Memory B cell (primary cell): ENCODE measurements around the gene MLF2.

Experiments used
- ATAC-seq: fragments of 150-1000 bp; cut with Tn5 transposase; 2 replicates; pipeline ENCODE4 v1.10.0; 2021; ENCODE audit warnings: low read depth, mild to moderate bottlenecking, moderate library complexity
- DNase-seq, 2 donors: peaks; one replicate each; pipeline ENCODE4 v3.0.0; 2022; ENCODE audit warnings: low spot score in 2 of 2
- H3K27ac Mint-ChIP-seq: one replicate; pipeline ENCODE4 v1.8.0; 2022; ENCODE audit warnings: mild to moderate bottlenecking, moderate library complexity, mixed read lengths
- H3K27me3 Mint-ChIP-seq: one replicate; pipeline ENCODE4 v1.8.0; 2022; ENCODE audit warnings: mixed read lengths
- H3K36me3 Mint-ChIP-seq: one replicate; pipeline ENCODE4 v1.8.0; 2022; ENCODE audit warnings: mild to moderate bottlenecking, mixed read lengths
- H3K4me1 Mint-ChIP-seq: one replicate; pipeline ENCODE4 v1.8.0; 2022; ENCODE audit warnings: mixed read lengths
- H3K4me3 Mint-ChIP-seq: one replicate; pipeline ENCODE4 v1.8.0; 2022; ENCODE audit warnings: mild to moderate bottlenecking, moderate library complexity, mixed read lengths
- H3K9me3 Mint-ChIP-seq: one replicate; pipeline ENCODE4 v1.8.0; 2022; ENCODE audit warnings: mixed read lengths

MLF2 gene, protein sequence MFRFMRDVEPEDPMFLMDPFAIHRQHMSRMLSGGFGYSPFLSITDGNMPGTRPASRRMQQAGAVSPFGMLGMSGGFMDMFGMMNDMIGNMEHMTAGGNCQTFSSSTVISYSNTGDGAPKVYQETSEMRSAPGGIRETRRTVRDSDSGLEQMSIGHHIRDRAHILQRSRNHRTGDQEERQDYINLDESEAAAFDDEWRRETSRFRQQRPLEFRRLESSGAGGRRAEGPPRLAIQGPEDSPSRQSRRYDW

DNA sequence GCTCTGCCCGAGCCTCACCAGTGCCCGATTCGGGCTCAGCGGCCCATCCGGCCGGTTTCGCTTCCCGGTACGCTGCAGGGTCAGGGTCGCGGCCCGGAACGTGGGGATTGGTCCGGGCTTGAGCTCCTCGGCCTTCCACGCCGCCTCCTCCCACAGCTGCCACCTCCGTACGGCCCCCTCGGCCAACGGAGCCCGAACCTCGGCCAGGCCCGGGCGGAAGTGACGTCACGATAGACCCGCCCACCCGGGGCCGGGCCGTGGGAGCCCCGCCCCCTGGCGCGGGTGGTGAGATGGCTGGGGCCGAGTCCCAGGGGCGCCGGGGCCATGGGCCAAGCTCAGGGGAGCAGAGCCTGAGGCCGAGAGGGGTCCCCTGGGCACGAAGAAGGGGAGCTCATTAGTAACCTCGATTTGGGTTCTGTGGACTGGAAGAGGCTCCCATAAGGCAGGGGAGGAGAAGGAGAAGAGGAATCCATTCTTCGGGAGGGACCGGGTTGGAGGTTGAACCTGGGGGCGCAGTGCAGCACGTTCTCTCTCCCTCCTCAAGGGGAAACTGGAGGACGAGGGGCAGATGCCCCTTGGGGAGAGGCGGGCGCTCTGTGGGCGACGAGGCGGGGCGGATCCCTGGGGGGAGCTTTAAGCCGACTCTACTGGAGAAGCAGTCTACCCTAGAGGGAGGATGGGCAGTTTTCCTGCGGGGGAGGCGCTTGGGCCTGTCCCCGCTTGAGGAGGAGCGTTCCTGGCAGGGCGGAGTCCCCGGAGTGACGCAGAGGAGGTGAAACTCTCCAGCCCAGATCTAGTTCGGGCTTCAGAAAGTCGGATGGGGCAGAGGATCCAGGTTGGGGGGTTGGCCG, at the start of gene MLF2:
Gene MLF2, minus strand, starts transcription at position 221 of the 851 bp plus-strand sequence. CDS start 807 bp downstream, outside the sequence.
- Mint-ChIP-seq H3K36me3 (peaks cover 12% of the 10 kb centered on the region), H3K9me3 (no peaks in the 10 kb centered on the region), H3K27ac (peak within 1 kb of the TSS; percentile 96), H3K4me3 (peak within 1 kb of the TSS; percentile 95), H3K27me3 (peaks cover 2% of the 10 kb centered on the region), H3K4me1 (peaks cover 14% of the 10 kb centered on the region)
- peak; percentile 86 for ATAC-seq
- DNase-seq, result peak; percentile 96 to 98

DNA sequence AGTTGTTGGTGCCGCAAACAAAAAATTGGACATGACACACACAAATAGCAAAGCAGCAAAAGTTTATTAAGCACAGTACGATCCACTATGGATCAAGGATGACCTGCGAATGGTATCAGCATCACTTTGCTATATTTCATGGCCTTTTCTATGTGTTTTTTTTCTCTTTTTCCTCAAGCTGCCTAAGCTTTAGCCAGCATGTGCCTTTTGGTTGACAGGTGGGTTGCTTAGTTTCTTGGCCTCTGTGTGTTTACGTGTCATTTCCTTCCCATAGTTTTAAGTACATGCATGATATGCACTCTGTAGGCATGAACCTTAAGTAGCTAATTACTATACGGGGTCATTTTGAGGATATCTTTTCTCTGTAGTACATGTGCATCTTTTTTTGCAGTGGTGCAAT, 46.2 kb upstream of the MLF2 start:
- Mint-ChIP-seq H3K9me3 (no peaks in the 10 kb centered on the region), H3K27ac (no peak overlapping the region), H3K4me1 (no peaks in the 10 kb centered on the region), H3K4me3 (no peak overlapping the region), H3K27me3 (peaks cover 8% of the 10 kb centered on the region), H3K36me3 (no peaks in the 10 kb centered on the region)
- DNase-seq (no peak), ATAC-seq (no peak)

DNA sequence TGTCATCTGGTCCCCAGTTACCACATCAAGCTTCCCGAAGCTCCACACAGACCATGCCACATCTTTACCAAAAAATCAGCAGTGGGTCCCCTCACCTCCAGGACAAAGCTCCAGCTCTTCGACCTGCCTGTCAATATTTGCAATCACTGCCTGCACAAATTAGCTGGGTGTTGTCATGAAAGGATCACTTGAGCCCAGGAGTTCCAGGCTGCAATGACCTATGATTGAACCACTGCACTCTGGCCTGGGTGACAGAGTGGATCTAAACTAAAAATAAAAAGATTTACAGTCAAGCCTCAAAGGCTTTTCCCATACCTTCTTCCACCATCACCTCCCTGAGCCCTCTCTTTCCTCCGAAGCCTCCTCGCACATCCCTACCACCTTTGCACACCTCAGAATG, 43.6 kb upstream of the MLF2 start:
- Mint-ChIP-seq H3K9me3 (no peaks in the 10 kb centered on the region), H3K36me3 (no peaks in the 10 kb centered on the region), H3K4me3 (no peak overlapping the region), H3K27me3 (peaks cover 10% of the 10 kb centered on the region), H3K4me1 (peaks cover 10% of the 10 kb centered on the region), H3K27ac (no peak overlapping the region)
- ATAC-seq (no peak), DNase-seq (no peak)

- DNase-seq, result no peak
- ATAC-seq, result no peak
- Mint-ChIP-seq H3K27me3 (peaks cover 10% of the 10 kb centered on the region), H3K4me1 (peaks cover 10% of the 10 kb centered on the region), H3K36me3 (no peaks in the 10 kb centered on the region), H3K4me3 (no peak overlapping the region), H3K27ac (no peak overlapping the region), H3K9me3 (no peaks in the 10 kb centered on the region)
Measured at GRCh38 chr12:6795088-6795487, 42.1 kb upstream of the MLF2 start.

GRCh38 chr12:6792522-6793201, 39.7 kb upstream of the MLF2 start:
- ATAC-seq (peak; percentile 88), DNase-seq (no peak)
- H3K4me3 Mint-ChIP-seq, result no peak overlapping the region
- H3K27ac Mint-ChIP-seq, result no peak overlapping the region
- peaks cover 10% of the 10 kb centered on the region for H3K4me1 Mint-ChIP-seq
- H3K27me3 Mint-ChIP-seq, result peaks cover 10% of the 10 kb centered on the region
- no peaks in the 10 kb centered on the region for H3K9me3 Mint-ChIP-seq
- H3K36me3 Mint-ChIP-seq, result no peaks in the 10 kb centered on the region

GRCh38 chr12:6791931-6792520, 39.1 kb upstream of the MLF2 start:
- no peaks in the 10 kb centered on the region for H3K36me3 Mint-ChIP-seq
- peaks cover 10% of the 10 kb centered on the region for H3K4me1 Mint-ChIP-seq
- no peaks in the 10 kb centered on the region for H3K9me3 Mint-ChIP-seq
- peaks cover 9% of the 10 kb centered on the region for H3K27me3 Mint-ChIP-seq
- no peak overlapping the region for H3K4me3 Mint-ChIP-seq
- H3K27ac Mint-ChIP-seq, result no peak overlapping the region
- ATAC-seq (no peak), DNase-seq (no peak)

GRCh38 chr12:6790496-6791150, 37.7 kb upstream of the MLF2 start:
- Mint-ChIP-seq H3K4me1 (peaks cover 10% of the 10 kb centered on the region), H3K9me3 (no peaks in the 10 kb centered on the region), H3K27me3 (peaks cover 1% of the 10 kb centered on the region), H3K4me3 (no peak overlapping the region), H3K27ac (no peak overlapping the region), H3K36me3 (no peaks in the 10 kb centered on the region)
- DNase-seq (no peak), ATAC-seq (no peak)

GRCh38 chr12:6788972-6789924, 36.3 kb upstream of the MLF2 start, which contains the start of gene CD4:
CD4 (plus strand) TSS chr12:6789528; CDS start chr12:6800139, 10,611 bp downstream.
- no peak within 1 kb of the TSS for H3K27ac Mint-ChIP-seq

DNA sequence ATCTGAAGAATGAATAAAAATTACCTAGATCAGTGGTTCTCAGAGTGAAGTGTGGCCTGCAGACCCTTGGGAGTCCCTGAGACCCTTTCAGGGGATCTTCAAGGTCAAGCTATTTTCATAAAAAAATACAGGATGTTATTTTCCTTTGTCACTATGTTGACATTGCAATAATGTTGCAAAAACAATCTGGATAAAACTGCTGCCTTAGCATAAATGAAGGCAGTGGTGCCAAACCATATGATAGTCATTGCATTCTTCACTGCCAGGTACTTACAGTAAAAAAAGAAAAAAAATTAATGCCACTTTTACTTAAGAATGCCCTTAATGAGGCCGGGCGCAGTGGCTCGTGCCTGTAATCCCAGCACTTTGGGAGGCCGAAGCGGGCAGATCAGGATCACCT, 34.4 kb upstream of the MLF2 start:
- ATAC-seq, result no peak
- no peak overlapping the region for H3K27ac Mint-ChIP-seq
- no peaks in the 10 kb centered on the region for H3K27me3 Mint-ChIP-seq
- H3K4me3 Mint-ChIP-seq, result no peak overlapping the region
- H3K4me1 Mint-ChIP-seq, result peaks cover 2% of the 10 kb centered on the region
- no peak for DNase-seq
- H3K9me3 Mint-ChIP-seq, result no peaks in the 10 kb centered on the region
- H3K36me3 Mint-ChIP-seq, result no peaks in the 10 kb centered on the region

More at GRCh38 chr12:6788972-6789924, 36.3 kb upstream of the MLF2 start, which contains the start of gene CD4:
- DNase-seq (no peak), ATAC-seq (no peak)
- Mint-ChIP-seq H3K4me1 (peaks cover 10% of the 10 kb centered on the region), H3K36me3 (no peaks in the 10 kb centered on the region), H3K4me3 (no peak within 1 kb of the TSS), H3K9me3 (no peaks in the 10 kb centered on the region), H3K27me3 (peaks cover 1% of the 10 kb centered on the region)

- H3K36me3 Mint-ChIP-seq, result no peaks in the 10 kb centered on the region
- no peaks in the 10 kb centered on the region for H3K9me3 Mint-ChIP-seq
Measured at GRCh38 chr12:6786416-6787094, 33.6 kb upstream of the MLF2 start.

DNA sequence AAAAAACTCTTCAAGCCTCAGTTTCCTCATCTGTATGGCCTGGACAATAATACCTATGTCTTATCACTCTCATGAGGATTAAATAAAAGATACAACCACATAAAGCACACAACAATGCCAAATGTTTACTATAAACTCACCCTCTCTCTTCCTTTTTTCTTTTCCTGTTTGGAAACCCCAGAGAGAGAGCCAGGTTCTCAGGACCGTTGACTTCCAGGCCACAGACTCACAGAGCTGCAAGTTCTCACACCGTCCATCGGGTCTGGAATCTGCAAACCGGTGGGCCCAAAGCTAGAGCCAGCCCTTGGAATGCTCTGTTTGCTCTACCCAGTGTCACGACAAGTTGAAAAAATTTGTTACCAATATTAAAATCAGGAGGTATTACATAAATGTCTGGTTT, 31.8 kb upstream of the MLF2 start:
- Mint-ChIP-seq H3K4me3 (no peak overlapping the region), H3K4me1 (no peaks in the 10 kb centered on the region), H3K27me3 (no peaks in the 10 kb centered on the region), H3K27ac (no peak overlapping the region), H3K36me3 (no peaks in the 10 kb centered on the region), H3K9me3 (no peaks in the 10 kb centered on the region)
- no peak for ATAC-seq
- DNase-seq, result no peak

More at GRCh38 chr12:6786416-6787094, 33.6 kb upstream of the MLF2 start:
- H3K4me1 Mint-ChIP-seq, result no peaks in the 10 kb centered on the region
- no peaks in the 10 kb centered on the region for H3K27me3 Mint-ChIP-seq
- H3K27ac Mint-ChIP-seq, result no peak overlapping the region
- H3K4me3 Mint-ChIP-seq, result no peak overlapping the region
- ATAC-seq (no peak), DNase-seq (no peak)

- Mint-ChIP-seq H3K27ac (no peak overlapping the region), H3K4me3 (no peak overlapping the region), H3K36me3 (no peaks in the 10 kb centered on the region), H3K9me3 (no peaks in the 10 kb centered on the region), H3K27me3 (no peaks in the 10 kb centered on the region), H3K4me1 (no peaks in the 10 kb centered on the region)
- no peak for DNase-seq
- ATAC-seq, result no peak
Measured at GRCh38 chr12:6784296-6784695, 31.4 kb upstream of the MLF2 start.
